Astrocyte of the spinal cord (primary cell): ENCODE measurements around the gene DPPA5.

Experiments used
- DNase-seq: peaks from one replicate; pipeline ENCODE4 v3.0.0; 2011; ENCODE audit warnings: low read depth, low spot score
- H3K4me3 ChIP-seq: 2 replicates; pipeline ENCODE4 v1.5.1; 2011; ENCODE audit warnings: low read depth, mild to moderate bottlenecking, low read length, moderate library complexity
- CTCF ChIP-seq: IDR thresholded peaks from 2 replicates; pipeline ENCODE4 v1.5.1; 2012; ENCODE audit warnings: low read depth, mild to moderate bottlenecking, low read length, inconsistent platforms
- in situ Hi-C: cut with HindIII; loops from 2 replicates; pipeline ENCODE4 v1.10.0; 2017; ENCODE audit warnings: low sequenced_read_pairs

The DPPA5 gene

GRCh38 chr6:73349311-73349710, 4.8 kb downstream of the DPPA5 start:
- H3K4me3 ChIP-seq: no peak overlapping the region
- DNase-seq: no peak
- in situ Hi-C loops: no loop called here
- no peak for TF ChIP-seq CTCF

GRCh38 chr6:73348550-73349204, 5.4 kb downstream of the DPPA5 start:
- no peak for DNase-seq
- no peak overlapping the region for H3K4me3 ChIP-seq
- in situ Hi-C loops: no loop called here
- TF ChIP-seq CTCF: no peak

GRCh38 chr6:73343164-73343563, 10.9 kb downstream of the DPPA5 start:
- no peak overlapping the region for H3K4me3 ChIP-seq
- DNase-seq: no peak
- no peak for TF ChIP-seq CTCF
- in situ Hi-C loops: no loop called here

- DNase-seq: no peak
- in situ Hi-C loops: no loop called here
- H3K4me3 ChIP-seq: no peak overlapping the region
- TF ChIP-seq CTCF: no peak
Observed at GRCh38 chr6:73342174-73342573, 11.9 kb downstream of the DPPA5 start.

- no peak for TF ChIP-seq CTCF
- no peak overlapping the region for H3K4me3 ChIP-seq
- in situ Hi-C loops: no loop called here
- no peak for DNase-seq
Observed at GRCh38 chr6:73341335-73341734, 12.7 kb downstream of the DPPA5 start.

GRCh38 chr6:73340048-73340447, 14.0 kb downstream of the DPPA5 start:
- DNase-seq: no peak
- no peak overlapping the region for H3K4me3 ChIP-seq
- TF ChIP-seq CTCF: no peak
- in situ Hi-C loops: no loop called here
